Activated T-cell treated with anti-CD3 and anti-CD28 coated beads, Interleukin-2, amount 50 U/mL, for 4 hours (primary cell): ENCODE data around the gene RAMP1. TPM values are rescaled to one million over a fixed set of nuclear protein-coding genes. Genes with fewer than 3 reads are reported as not detected.
"Not testable (repeated sequence)": the region's sequence is repeated elsewhere in the genome, so short reads cannot be mapped to it uniquely, and the experiment has no call there.

ENCODE experiments used
- ATAC-seq, 2 donors: fragments of 200-7000 bp; cut with Tn5 transposase; one replicate each; pipeline ENCODE4 v1.10.0; 2021
- DNase-seq: peaks from one replicate; pipeline ENCODE4 v3.0.0-alpha.2; 2020
- H3K27me3 Mint-ChIP-seq: one replicate; pipeline ENCODE4 v1.8.0; 2021; ENCODE audit warnings: low read depth, mixed read lengths
- H3K36me3 Mint-ChIP-seq: one replicate; pipeline ENCODE4 v1.8.0; 2022; ENCODE audit warnings: mixed read lengths; ENCODE audit not compliant: insufficient read depth
- H3K4me1 Mint-ChIP-seq: one replicate; pipeline ENCODE4 v1.8.0; 2021; ENCODE audit warnings: low read depth, mixed read lengths
- H3K4me3 Mint-ChIP-seq: one replicate; pipeline ENCODE4 v1.8.0; 2021; ENCODE audit warnings: mild to moderate bottlenecking, moderate library complexity, mixed read lengths
- H3K9me3 Mint-ChIP-seq: one replicate; pipeline ENCODE4 v1.8.0; 2021; ENCODE audit warnings: mixed read lengths
- total RNA-seq, 3 donors: library from RNA; stranded (reverse); gene quantifications; one replicate each; pipeline ENCODE4 v1.2.1, GENCODE V29; 2021

Gene RAMP1
- under 1 TPM; 0.43 to 0.53 (median 0.46) TPM for total RNA-seq

DNA sequence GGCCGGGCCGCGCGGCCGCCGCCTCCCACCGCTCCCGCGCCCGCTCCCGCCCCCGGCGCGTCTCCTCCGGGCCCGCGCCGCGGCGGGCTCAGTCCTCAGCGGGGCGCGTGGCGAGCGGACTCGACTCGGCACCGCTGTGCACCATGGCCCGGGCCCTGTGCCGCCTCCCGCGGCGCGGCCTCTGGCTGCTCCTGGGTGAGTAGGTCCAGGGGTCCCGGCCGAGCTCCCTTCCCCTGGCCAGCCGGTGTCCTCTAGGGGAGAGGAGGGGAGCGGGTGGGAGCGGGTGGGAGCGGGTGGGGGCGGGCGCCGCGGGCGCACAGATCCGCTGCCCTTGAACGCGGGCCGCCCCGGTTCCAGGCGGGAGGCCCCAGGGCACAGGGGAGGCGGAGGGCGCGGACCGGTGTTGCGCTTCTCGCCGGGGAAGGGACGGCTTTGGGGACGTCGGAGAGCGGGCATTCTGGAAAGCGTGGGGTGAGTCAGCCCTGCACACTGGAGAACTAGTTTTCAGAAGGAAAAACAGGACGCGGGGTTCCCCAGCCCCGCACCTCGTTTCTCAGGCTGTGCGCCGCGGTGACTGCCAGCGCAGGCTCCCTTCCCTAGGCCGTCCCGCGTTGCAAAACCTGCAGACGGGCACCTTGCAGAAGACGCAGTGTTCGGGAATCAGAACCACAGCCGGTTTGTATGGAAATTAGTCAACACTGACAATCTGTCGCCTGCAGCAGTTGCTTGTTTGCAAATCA lies at the start of gene RAMP1:
RAMP1 (plus strand) TSS at position 91 of the 740 bp plus-strand sequence; CDS start at position 144, 53 bp downstream.
- Mint-ChIP-seq H3K36me3 (no peaks in the 10 kb centered on the region), H3K4me1 (peaks cover 8% of the 10 kb centered on the region), H3K4me3 (peak within 1 kb of the TSS; percentile 60), H3K9me3 (no peaks in the 10 kb centered on the region), H3K27me3 (peaks cover 45% of the 10 kb centered on the region)
- ATAC-seq (peak; percentile 53 to 63), DNase-seq (no peak)

DNA sequence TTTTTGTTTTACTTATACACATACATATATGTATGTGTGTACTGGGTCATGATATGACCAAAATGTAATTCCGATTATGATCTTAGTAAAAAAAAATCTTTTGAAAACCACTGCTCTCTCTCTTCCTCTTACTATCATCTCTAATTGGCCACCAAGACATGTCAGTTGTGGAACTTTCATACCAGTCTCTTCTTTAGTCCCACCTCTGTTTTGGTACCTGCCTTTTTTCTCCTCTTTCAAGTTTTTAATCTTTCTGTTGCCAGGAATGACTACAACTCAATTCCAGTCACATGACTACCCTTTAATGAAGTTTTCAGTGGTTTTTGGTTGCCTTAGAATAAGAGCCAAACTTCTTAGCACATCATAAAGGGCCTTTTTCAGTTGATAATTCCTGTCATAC lies 43.8 kb upstream of the RAMP1 start:
- Mint-ChIP-seq H3K9me3 (no peaks in the 10 kb centered on the region), H3K27me3 (no peaks in the 10 kb centered on the region), H3K36me3 (no peaks in the 10 kb centered on the region), H3K4me1 (peaks cover 9% of the 10 kb centered on the region), H3K4me3 (no peak overlapping the region)
- DNase-seq (no peak), ATAC-seq (peak; percentile 80)

DNA sequence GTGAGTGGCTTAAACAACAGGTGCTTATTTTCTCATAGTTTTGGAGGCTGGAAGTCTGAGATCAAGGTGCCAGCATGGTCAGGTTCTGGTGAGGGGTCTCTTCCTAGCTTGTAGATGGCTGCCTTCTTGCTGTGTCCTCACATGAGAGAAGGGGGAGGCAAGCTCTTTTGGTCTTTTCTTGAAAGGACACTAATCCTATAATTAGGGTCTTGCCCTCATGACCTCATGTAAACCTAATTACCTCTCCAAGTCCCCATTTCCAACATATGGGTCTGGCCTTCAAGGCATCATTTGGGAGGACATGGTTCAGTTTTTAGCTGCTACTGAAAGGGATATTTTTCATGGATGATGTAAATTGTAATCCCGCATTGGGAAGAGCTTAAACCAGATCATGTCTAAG lies 42.9 kb upstream of the RAMP1 start:
- no peak for ATAC-seq

DNA sequence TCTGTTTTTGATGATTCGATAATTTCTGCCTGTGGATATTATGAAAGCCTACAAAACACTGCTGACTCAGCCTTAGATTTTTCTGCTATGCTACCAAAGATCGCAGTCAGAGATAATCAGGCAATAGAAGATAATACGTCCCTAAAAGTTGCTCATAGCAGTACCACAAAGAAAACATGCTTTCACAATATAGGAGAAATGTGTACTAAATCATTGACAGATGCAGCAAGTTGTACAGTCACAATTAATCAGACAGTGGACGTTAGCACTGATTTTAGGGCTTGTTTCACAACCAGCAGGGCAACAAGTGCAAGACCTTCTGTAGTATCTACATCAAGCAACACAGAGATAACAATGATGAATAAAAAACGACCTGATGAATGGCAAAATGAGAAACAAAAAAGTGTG lies 41.4 kb upstream of the RAMP1 start:
- peaks cover 9% of the 10 kb centered on the region for H3K4me1 Mint-ChIP-seq
- no peak overlapping the region for H3K4me3 Mint-ChIP-seq
- ATAC-seq (no peak), DNase-seq (no peak)
- no peaks in the 10 kb centered on the region for H3K9me3 Mint-ChIP-seq
- no peaks in the 10 kb centered on the region for H3K27me3 Mint-ChIP-seq
- peaks cover 5% of the 10 kb centered on the region for H3K36me3 Mint-ChIP-seq

More for the DNA sequence above, 42.9 kb upstream of the RAMP1 start:
- Mint-ChIP-seq H3K4me1 (peaks cover 9% of the 10 kb centered on the region), H3K36me3 (no peaks in the 10 kb centered on the region), H3K9me3 (no peaks in the 10 kb centered on the region), H3K27me3 (no peaks in the 10 kb centered on the region), H3K4me3 (no peak overlapping the region)
- DNase-seq: no peak

DNA sequence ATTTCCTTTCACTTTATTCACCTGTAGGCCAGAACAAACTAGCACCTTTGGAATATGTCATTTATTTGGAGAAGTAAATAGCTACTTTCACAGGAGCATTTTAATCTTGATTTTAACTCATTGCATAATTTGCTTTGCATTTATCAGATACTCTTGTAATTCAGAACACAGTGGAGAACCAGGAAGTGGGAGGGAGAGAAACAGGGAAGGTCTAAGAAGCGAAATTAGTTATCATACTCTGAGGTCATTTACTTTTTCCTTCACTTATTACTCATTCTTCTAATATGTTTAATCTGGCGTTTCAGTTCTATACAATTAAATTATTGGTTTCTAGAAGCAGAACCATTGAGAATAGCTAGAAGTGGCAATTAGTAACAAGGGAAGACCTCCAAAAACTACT lies 40.2 kb upstream of the RAMP1 start:
- no peaks in the 10 kb centered on the region for H3K9me3 Mint-ChIP-seq
- DNase-seq (no peak), ATAC-seq (no peak)
- H3K36me3 Mint-ChIP-seq: peaks cover 5% of the 10 kb centered on the region
- no peak overlapping the region for H3K4me3 Mint-ChIP-seq
- H3K27me3 Mint-ChIP-seq: no peaks in the 10 kb centered on the region
- H3K4me1 Mint-ChIP-seq: peaks cover 9% of the 10 kb centered on the region

DNA sequence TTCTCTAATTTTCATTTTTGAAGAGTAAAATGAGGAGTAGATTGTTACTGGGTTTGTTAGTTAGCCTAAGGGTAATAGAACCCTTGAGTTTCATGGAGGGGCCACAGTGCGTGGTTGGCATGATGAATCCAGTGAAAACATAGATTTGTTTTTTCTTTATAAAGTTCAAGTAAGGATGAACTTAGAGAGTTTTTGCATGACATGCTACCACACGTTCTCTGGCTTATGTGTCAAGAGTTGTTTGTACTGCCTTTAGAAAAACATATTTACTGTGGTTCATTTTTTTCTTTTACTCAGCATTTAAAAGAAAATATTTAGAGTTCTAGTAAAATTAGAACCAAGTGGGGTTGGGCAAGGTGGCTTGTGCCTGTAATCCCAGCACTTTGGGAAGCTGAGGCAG lies 39.0 kb upstream of the RAMP1 start:
- Mint-ChIP-seq H3K4me3 (no peak overlapping the region), H3K27me3 (no peaks in the 10 kb centered on the region), H3K9me3 (no peaks in the 10 kb centered on the region), H3K36me3 (peaks cover 5% of the 10 kb centered on the region), H3K4me1 (peaks cover 9% of the 10 kb centered on the region)
- no peak for ATAC-seq
- no peak for DNase-seq

DNA sequence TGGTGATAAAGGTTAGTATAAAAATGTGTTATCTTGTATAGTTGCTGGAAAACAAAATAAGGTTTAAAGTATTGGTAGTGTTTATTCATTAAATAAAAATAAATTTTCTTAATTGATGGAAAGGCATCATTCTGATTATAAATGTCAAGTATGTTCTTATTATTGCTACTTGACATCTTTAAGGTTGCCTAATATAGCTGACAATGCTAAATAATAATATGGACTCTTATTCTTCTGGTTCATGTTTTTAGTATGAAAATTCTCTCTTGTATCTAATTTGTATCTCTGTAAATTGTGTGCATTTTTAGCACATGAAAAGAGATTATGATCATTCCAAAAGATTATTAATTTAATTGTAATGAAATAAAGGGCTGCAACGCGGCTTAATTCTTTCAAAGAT lies 35.9 kb upstream of the RAMP1 start:
- Mint-ChIP-seq H3K4me3 (no peak overlapping the region), H3K4me1 (peaks cover 2% of the 10 kb centered on the region)

DNA sequence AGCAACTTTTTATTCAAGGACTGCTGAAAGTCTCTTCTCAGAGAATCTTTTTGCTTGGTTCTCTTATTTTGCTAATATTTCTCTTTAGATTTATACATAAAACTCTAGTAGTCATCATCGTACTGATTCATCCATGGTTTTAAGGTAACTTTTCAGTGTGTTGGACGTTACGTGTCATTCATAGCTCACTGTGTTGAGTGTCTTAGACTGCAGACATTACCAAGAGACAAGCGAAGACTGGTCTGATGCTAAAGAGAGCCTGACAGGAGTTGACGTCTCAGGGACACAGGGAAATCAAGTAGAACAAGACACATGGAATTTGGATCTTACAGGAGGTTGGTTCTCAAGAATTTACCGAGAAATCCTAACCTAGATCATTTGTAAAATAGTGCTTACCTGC lies 35.3 kb upstream of the RAMP1 start:
- DNase-seq (no peak), ATAC-seq (no peak)
- no peaks in the 10 kb centered on the region for H3K9me3 Mint-ChIP-seq
- H3K4me3 Mint-ChIP-seq: no peak overlapping the region
- H3K27me3 Mint-ChIP-seq: no peaks in the 10 kb centered on the region
- peaks cover 5% of the 10 kb centered on the region for H3K36me3 Mint-ChIP-seq
- H3K4me1 Mint-ChIP-seq: peaks cover 1% of the 10 kb centered on the region

More for the DNA sequence above, 35.9 kb upstream of the RAMP1 start:
- H3K36me3 Mint-ChIP-seq: peaks cover 5% of the 10 kb centered on the region
- H3K27me3 Mint-ChIP-seq: no peaks in the 10 kb centered on the region
- ATAC-seq: no peak
- DNase-seq: no peak
- H3K9me3 Mint-ChIP-seq: no peaks in the 10 kb centered on the region

DNA sequence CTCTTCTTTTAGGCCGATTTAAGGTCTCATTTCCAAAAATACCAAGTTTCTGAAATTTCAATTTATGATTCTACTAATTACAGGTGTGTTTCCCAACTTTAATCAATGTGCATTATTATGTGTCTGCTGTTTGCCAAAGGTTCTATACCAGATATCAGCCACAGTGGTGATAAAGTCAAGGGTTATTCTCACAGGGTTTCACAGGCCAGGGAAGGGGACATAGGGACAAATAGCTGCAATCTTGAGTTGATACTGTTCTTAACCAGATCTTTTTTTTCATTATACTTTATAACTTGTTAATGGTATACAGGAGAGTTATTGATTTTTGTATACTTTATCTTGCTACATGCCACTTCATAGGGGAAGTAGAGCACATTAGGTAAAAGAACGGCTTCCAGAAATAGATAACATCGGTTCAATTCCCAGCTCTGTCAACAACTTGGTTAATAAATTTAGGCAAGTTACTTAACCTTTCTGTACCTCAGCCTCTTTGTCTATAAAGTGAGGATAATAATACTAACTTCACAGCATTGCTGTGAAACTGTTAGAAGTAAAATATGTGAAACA lies 31.9 kb upstream of the RAMP1 start:
- Mint-ChIP-seq H3K36me3 (no peaks in the 10 kb centered on the region), H3K27me3 (peaks cover 1% of the 10 kb centered on the region), H3K4me1 (no peaks in the 10 kb centered on the region), H3K4me3 (no peak overlapping the region), H3K9me3 (no peaks in the 10 kb centered on the region)
- no peak for DNase-seq
- ATAC-seq: no peak

DNA sequence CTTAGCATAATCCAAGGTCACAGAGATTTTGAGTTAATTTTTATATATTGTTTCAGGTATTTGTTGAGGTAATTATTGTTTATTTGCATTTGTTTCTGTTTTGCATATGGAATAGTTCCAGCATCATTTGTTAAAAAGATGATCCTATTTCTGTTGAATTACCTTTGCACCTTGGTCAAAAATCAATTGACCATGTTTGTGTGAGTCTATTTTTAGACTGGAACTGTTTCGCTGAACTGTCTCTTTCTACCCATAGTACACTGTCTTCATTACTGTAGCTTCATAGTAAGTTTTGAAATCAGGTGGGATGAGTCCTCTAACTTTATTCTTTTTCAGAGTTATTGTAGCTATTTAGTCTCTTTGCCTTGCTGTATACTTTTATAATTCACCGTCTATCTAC lies 28.9 kb upstream of the RAMP1 start:
- DNase-seq (no peak), ATAC-seq (no peak)
- H3K27me3 Mint-ChIP-seq: peaks cover 1% of the 10 kb centered on the region
- H3K4me1 Mint-ChIP-seq: no peaks in the 10 kb centered on the region
- no peaks in the 10 kb centered on the region for H3K9me3 Mint-ChIP-seq
- H3K36me3 Mint-ChIP-seq: peaks cover 5% of the 10 kb centered on the region
- no peak overlapping the region for H3K4me3 Mint-ChIP-seq

DNA sequence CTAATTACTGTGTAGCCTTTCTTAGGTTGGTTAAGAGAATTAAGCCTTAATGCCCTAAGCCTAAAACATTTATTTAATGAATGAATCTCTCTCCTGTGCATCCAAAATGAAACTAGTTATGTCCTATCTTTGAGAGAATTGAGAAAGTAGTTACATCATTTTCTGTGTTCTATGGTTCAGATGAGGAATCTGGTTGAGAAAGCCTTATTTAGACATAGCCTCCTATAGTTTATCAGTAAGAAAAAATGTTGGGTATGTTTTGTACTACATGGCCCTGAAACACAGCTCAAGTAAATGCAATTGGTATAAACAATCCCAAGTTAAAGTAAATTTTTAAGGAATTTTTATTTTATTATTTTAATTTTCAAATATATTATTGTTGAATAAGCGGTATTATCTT lies 25.9 kb upstream of the RAMP1 start:
- Mint-ChIP-seq H3K4me3 (no peak overlapping the region), H3K9me3 (no peaks in the 10 kb centered on the region), H3K4me1 (no peaks in the 10 kb centered on the region), H3K36me3 (peaks cover 7% of the 10 kb centered on the region), H3K27me3 (peaks cover 1% of the 10 kb centered on the region)
- DNase-seq: no peak
- no peak for ATAC-seq

DNA sequence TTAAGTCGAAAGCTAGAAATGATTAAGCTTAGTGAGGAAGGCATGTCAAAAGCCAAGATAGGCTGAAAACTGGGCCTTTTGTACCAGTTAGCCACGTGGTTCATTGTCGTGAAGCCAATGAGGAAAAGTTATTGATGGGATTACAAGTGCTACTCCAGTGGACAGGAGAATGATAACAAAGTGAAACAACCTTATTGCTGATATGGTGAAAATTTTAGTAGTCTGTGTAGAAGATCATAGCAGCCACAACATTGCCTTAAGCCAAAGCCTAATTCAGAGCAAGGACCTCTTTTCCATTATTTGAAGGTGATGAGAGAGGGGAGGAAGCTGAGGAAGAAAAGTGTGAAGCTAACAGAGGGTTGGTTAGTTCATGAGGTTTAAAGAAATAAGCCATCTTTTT lies 24.1 kb upstream of the RAMP1 start:
- Mint-ChIP-seq H3K9me3 (no peaks in the 10 kb centered on the region), H3K4me1 (no peaks in the 10 kb centered on the region), H3K4me3 (no peak overlapping the region), H3K27me3 (peaks cover 1% of the 10 kb centered on the region), H3K36me3 (peaks cover 7% of the 10 kb centered on the region)
- DNase-seq: no peak
- no peak for ATAC-seq

DNA sequence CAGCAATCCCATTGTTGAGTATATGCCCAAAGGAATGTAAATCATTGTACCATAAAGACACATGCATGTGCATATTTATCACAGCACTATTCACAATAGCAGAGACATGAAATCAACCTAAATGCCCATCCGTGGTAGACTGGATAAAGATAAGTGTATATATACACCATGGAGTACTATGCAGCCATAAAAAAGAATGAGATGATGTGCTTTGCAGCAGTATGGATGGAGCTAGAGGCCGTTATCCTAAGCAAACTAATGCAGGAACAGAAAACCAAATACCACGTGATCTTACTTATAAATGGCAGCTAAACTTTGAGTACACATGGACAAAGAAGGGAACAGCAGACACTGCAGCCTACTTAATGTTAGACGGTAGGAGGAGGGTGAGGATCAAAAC lies 18.4 kb upstream of the RAMP1 start:
- Mint-ChIP-seq H3K27me3 (no peaks in the 10 kb centered on the region), H3K4me3 (no peak overlapping the region), H3K4me1 (no peaks in the 10 kb centered on the region), H3K9me3 (peaks cover 5% of the 10 kb centered on the region), H3K36me3 (no peaks in the 10 kb centered on the region)
- no peak for ATAC-seq
- DNase-seq: no peak

DNA sequence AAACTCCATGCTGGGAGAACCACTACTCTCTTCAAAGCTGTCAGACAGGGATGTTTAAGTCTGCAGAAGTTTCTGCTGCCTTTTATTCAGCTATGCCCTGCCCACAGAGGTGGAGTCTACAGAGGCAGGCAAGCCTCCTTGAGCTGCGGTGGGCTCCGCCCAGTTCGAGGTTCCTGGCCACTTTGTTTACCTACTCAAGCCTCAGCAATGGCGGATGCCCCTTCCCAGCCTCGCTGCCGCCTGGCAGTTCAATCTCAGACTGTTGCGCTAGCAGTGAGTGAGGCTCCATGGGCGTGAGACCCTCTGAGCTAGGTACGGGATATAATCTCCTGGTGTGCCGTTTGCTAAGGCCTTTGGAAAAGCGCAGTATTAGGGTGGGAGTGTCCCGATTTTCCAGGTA lies 10.5 kb upstream of the RAMP1 start:
- not testable (repeated sequence) for DNase-seq, H3K9me3 Mint-ChIP-seq, H3K4me3 Mint-ChIP-seq, H3K36me3 Mint-ChIP-seq, H3K4me1 Mint-ChIP-seq, H3K27me3 Mint-ChIP-seq, ATAC-seq

DNA sequence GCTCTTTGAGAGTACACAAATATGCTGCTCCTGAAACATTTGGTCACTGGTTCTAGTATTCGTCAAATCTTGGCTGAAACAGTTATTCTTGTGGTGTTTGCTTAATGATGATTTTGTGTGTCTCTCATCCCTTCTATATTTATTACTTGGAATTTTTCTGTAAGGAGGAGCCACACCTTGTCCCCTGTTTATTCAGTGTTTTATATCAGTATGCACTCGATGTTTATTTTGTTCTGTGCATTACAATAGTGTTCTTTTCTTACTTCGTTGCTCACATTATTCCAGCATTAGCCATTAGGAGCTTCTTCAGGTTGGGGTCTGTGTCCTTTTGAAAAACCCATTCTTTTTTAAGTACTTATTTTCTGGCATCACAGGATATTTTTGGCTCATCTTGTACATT lies 5.1 kb upstream of the RAMP1 start:
- H3K4me3 Mint-ChIP-seq: no peak overlapping the region
- DNase-seq (no peak), ATAC-seq (no peak)
- H3K27me3 Mint-ChIP-seq: peaks cover 12% of the 10 kb centered on the region
- H3K36me3 Mint-ChIP-seq: peaks cover 1% of the 10 kb centered on the region
- peaks cover 5% of the 10 kb centered on the region for H3K4me1 Mint-ChIP-seq
- H3K9me3 Mint-ChIP-seq: no peaks in the 10 kb centered on the region
